Liver (tissue), 3 donors: Measurements from ENCODE around the gene CBX8.

ENCODE experiments used
- EGR1 ChIP-seq, 2 donors: IDR thresholded peaks; 2 replicates each; pipeline ENCODE4 v1.6.1; 2016 to 2018; ENCODE audit warnings: antibody characterized with exemption in 2 of 2, low read depth in 2 of 2
- FOXA1 ChIP-seq: IDR thresholded peaks from 2 replicates; pipeline ENCODE4 v1.6.1; 2016; ENCODE audit warnings: antibody characterized with exemption
- HNF4G ChIP-seq: IDR thresholded peaks from 2 replicates; pipeline ENCODE4 v1.6.1; 2016; ENCODE audit warnings: antibody characterized with exemption
- RAD21 ChIP-seq, 2 donors: IDR thresholded peaks; 2 replicates each; pipeline ENCODE4 v1.6.1; 2016; ENCODE audit warnings: antibody characterized with exemption in 2 of 2, mild to moderate bottlenecking in 2 of 2
- RXRA ChIP-seq, 2 donors: IDR thresholded peaks; 2 replicates each; pipeline ENCODE4 v1.6.1; 2017 to 2018; ENCODE audit warnings: antibody characterized with exemption in 2 of 2, mild to moderate bottlenecking in 1 of 2
- SP1 ChIP-seq: IDR thresholded peaks from 2 replicates; pipeline ENCODE4 v1.6.1; 2018; ENCODE audit warnings: antibody characterized with exemption, mild to moderate bottlenecking
- YY1 ChIP-seq: IDR thresholded peaks from 2 replicates; pipeline ENCODE4 v1.6.1; 2016; ENCODE audit warnings: antibody characterized with exemption, mild to moderate bottlenecking
- TF ChIP-seq, protein P1 (sequence below): fragments of 150-350 bp; IDR thresholded peaks from 2 replicates; pipeline ENCODE4 v1.5.1; 2017; ENCODE audit warnings: improper control_type of control experiment, low read depth, low read length; ENCODE audit not compliant: missing input control
- TF ChIP-seq, protein P2 (sequence below): IDR thresholded peaks from 2 replicates; pipeline ENCODE4 v1.6.1; 2016; ENCODE audit warnings: antibody characterized with exemption, mild to moderate bottlenecking
- TF ChIP-seq, protein P3 (sequence below): IDR thresholded peaks from 2 replicates; pipeline ENCODE4 v1.6.1; 2016; ENCODE audit warnings: antibody characterized with exemption
- TF ChIP-seq, protein P4 (sequence below): IDR thresholded peaks from 2 replicates; pipeline ENCODE4 v1.6.1; 2016; ENCODE audit warnings: antibody characterized with exemption
- donor health status: healthy.
- donor health status: healthy.

DNA sequence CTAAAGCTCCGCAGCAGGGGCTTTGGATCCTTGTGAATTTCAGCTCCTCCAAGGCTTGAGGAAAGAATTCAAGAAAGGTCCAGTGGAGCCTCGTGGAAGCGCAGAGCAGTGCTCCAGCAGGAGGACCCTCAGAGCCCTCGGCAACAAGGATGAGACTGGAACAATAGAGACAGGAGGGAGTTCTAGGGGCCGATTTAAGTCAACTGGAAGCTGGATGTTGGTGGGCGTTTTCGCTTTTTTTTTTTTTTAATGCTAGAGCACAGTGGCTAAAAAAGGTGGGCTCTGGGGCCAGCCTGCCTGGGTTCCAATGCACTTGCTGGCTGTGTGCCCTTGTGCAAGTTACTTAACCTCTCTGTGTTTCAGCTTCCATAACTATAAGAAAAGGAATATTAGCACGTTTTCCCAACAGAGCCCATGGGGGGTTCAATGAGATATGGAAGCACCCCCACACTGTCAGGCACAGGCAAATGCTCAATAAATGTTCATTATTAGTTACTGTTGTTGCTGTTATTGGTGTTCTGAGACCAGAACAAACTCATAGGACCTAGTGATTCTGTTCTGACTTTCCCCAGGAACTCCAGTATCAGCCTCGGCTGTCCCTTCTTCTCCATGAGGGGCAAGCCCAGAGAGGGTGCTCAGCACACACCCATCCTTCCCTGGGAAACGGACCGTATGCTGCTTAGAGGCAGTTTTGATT is 5.3 kb upstream of the CBX8 start:
- TF ChIP-seq, protein P1, sequence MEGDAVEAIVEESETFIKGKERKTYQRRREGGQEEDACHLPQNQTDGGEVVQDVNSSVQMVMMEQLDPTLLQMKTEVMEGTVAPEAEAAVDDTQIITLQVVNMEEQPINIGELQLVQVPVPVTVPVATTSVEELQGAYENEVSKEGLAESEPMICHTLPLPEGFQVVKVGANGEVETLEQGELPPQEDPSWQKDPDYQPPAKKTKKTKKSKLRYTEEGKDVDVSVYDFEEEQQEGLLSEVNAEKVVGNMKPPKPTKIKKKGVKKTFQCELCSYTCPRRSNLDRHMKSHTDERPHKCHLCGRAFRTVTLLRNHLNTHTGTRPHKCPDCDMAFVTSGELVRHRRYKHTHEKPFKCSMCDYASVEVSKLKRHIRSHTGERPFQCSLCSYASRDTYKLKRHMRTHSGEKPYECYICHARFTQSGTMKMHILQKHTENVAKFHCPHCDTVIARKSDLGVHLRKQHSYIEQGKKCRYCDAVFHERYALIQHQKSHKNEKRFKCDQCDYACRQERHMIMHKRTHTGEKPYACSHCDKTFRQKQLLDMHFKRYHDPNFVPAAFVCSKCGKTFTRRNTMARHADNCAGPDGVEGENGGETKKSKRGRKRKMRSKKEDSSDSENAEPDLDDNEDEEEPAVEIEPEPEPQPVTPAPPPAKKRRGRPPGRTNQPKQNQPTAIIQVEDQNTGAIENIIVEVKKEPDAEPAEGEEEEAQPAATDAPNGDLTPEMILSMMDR, result no peak
- TF ChIP-seq, protein P2, sequence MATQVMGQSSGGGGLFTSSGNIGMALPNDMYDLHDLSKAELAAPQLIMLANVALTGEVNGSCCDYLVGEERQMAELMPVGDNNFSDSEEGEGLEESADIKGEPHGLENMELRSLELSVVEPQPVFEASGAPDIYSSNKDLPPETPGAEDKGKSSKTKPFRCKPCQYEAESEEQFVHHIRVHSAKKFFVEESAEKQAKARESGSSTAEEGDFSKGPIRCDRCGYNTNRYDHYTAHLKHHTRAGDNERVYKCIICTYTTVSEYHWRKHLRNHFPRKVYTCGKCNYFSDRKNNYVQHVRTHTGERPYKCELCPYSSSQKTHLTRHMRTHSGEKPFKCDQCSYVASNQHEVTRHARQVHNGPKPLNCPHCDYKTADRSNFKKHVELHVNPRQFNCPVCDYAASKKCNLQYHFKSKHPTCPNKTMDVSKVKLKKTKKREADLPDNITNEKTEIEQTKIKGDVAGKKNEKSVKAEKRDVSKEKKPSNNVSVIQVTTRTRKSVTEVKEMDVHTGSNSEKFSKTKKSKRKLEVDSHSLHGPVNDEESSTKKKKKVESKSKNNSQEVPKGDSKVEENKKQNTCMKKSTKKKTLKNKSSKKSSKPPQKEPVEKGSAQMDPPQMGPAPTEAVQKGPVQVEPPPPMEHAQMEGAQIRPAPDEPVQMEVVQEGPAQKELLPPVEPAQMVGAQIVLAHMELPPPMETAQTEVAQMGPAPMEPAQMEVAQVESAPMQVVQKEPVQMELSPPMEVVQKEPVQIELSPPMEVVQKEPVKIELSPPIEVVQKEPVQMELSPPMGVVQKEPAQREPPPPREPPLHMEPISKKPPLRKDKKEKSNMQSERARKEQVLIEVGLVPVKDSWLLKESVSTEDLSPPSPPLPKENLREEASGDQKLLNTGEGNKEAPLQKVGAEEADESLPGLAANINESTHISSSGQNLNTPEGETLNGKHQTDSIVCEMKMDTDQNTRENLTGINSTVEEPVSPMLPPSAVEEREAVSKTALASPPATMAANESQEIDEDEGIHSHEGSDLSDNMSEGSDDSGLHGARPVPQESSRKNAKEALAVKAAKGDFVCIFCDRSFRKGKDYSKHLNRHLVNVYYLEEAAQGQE, result no peak
- TF ChIP-seq YY1 (no peak), SP1 (no peak), HNF4G (no peak), RAD21 (IDR thresholded peaks at IDR 0.05) (no peak), EGR1 (IDR thresholded peaks at IDR 0.05; ENCODE audit: low read depth in 2 of 2) (no peak), FOXA1 (no peak), RXRA (IDR thresholded peaks at IDR 0.05) (no peak)
- TF ChIP-seq, protein P3, sequence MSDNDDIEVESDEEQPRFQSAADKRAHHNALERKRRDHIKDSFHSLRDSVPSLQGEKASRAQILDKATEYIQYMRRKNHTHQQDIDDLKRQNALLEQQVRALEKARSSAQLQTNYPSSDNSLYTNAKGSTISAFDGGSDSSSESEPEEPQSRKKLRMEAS, result no peak
- TF ChIP-seq, protein P4, sequence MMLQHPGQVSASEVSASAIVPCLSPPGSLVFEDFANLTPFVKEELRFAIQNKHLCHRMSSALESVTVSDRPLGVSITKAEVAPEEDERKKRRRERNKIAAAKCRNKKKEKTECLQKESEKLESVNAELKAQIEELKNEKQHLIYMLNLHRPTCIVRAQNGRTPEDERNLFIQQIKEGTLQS, result no peak
